Thyroid gland (tissue), 4 donors: ENCODE measurements around the gene NR4A1. TPM values are rescaled to one million over a fixed set of nuclear protein-coding genes. Genes with fewer than 3 reads are reported as not detected.
A peak's percentile ranks its signal among the peaks of the same experiment; 100 is the strongest.

Experiments
- DNase-seq, 2 donors: peaks; one replicate each; pipeline ENCODE4 v3.0.0-alpha.2; 2019
- H3K27ac ChIP-seq, 3 donors: fragments of 200-600 bp; sonication (generic); 1 replicate in 2 of 3; 2 replicates in 1 of 3; pipeline ENCODE4 v1.5.1; 2016 to 2019; ENCODE audit warnings: mild to moderate bottlenecking in 1 of 3, moderate library complexity in 1 of 3
- H3K27me3 ChIP-seq: fragments of 200-600 bp; sonication (generic); one replicate; pipeline ENCODE4 v1.5.1; 2019
- H3K36me3 ChIP-seq, 2 donors: fragments of 200-600 bp; sonication (generic); one replicate each; pipeline ENCODE4 v1.5.1; 2016 to 2019
- H3K4me1 ChIP-seq, 2 donors: fragments of 200-600 bp; sonication (generic); one replicate each; pipeline ENCODE4 v1.5.1; 2017 to 2019
- H3K4me3 ChIP-seq, 3 donors: fragments of 200-600 bp; sonication (generic); replicated peaks in 1 of 3; 1 replicate in 2 of 3; 2 replicates in 1 of 3; pipeline ENCODE4 v1.5.1; 2016; ENCODE audit warnings: mild to moderate bottlenecking in 1 of 3
- H3K9me3 ChIP-seq: fragments of 200-600 bp; sonication (generic); one replicate; pipeline ENCODE4 v1.5.1; 2017
- CTCF ChIP-seq, 6 experiments: fragments of 200-600 bp in 3 of 6; fragments of 450-650 bp in 3 of 6; sonication (generic) in 3 of 6; IDR thresholded peaks; one replicate each; pipeline ENCODE4 v1.5.1; 2016 to 2019; ENCODE audit warnings: antibody characterized with exemption in 6 of 6, mild to moderate bottlenecking in 2 of 6, inconsistent platforms in 1 of 6, moderate library complexity in 1 of 6
- POLR2A ChIP-seq, 2 donors: fragments of 450-650 bp; IDR thresholded peaks; one replicate each; pipeline ENCODE4 v1.6.1; 2017; ENCODE audit warnings: antibody characterized with exemption in 2 of 2, mild to moderate bottlenecking in 2 of 2, moderate library complexity in 1 of 2
- WGBS, 2 donors: methylation state at CpG; one replicate each; pipeline ENCODE4 v1.1.5; 2017; 5-methylcytosine and 5-hydroxymethylcytosine counted together
- intact Hi-C: fragments of 100-400 bp; cut with DNase I; formaldehyde crosslinking; loops from one replicate; pipeline ENCODE4 v1.15.1; 2023
- total RNA-seq, 4 donors: library from RNA; depleted of rRNA; stranded (reverse); fragments of >200 nt; gene quantifications; one replicate each; pipeline ENCODE4 v1.2.3, GENCODE V29; 2016

NR4A1 gene
- total RNA-seq, 4 donors from 2014 or later, result 46.3 to 156 (median 83.5) TPM

- H3K36me3 ChIP-seq, result no peaks in the 10 kb centered on the region
- H3K9me3 ChIP-seq, result no peaks in the 10 kb centered on the region
- TF ChIP-seq POLR2A (IDR thresholded peaks at IDR 0.05), result no peak
- peak; percentile 81 to 99 (median 95) for TF ChIP-seq CTCF (IDR thresholded peaks at IDR 0.05)
- WGBS, 2 donors, result 0 to 3% methylated on average over 6 to 13 of the region's 70 CpGs
- peak overlapping the region in 1 of 3 donors; percentile 46 for H3K4me3 ChIP-seq
- H3K27me3 ChIP-seq, result no peaks in the 10 kb centered on the region
- peak; percentile 86 to 88 for DNase-seq
- H3K4me1 ChIP-seq, result peaks cover 11 to 25% of the 10 kb centered on the region in 2 donors
- no peak overlapping the region for H3K27ac ChIP-seq
- intact Hi-C loops, result loop anchor here (10.0 kb wide), 1 partner anchor 101 kb away; no protein-coding TSS in a partner anchor
These were observed 27.9 kb upstream of the NR4A1 start for GRCh38 chr12:52023182-52023975.

GRCh38 chr12:52023976-52024688 lies 27.1 kb upstream of the NR4A1 start:
- no peak overlapping the region for H3K27ac ChIP-seq
- no peak for TF ChIP-seq POLR2A (IDR thresholded peaks at IDR 0.05)
- peak in 2 of 6 experiments; percentile 36 to 45 for TF ChIP-seq CTCF (IDR thresholded peaks at IDR 0.05)
- intact Hi-C loops, result loop anchor here (2.0 to 10.0 kb wide), 2 partner anchors 59 to 101 kb away; no protein-coding TSS in a partner anchor
- no peaks in the 10 kb centered on the region for H3K27me3 ChIP-seq
- no peak for DNase-seq
- no peaks in the 10 kb centered on the region for H3K36me3 ChIP-seq
- peaks cover 11 to 25% of the 10 kb centered on the region in 2 donors for H3K4me1 ChIP-seq
- peak overlapping the region in 1 of 3 donors; percentile 46 for H3K4me3 ChIP-seq
- H3K9me3 ChIP-seq, result no peaks in the 10 kb centered on the region
- WGBS, 2 donors, result 29 to 50% methylated on average over 12 to 20 of the region's 20 CpGs

- intact Hi-C loops, result loop anchor here (2.0 to 10.0 kb wide), 2 partner anchors 58 to 100 kb away; no protein-coding TSS in a partner anchor
- TF ChIP-seq POLR2A (IDR thresholded peaks at IDR 0.05) (no peak), CTCF (IDR thresholded peaks at IDR 0.05) (no peak)
- no peaks in the 10 kb centered on the region for H3K27me3 ChIP-seq
- H3K36me3 ChIP-seq, result no peaks in the 10 kb centered on the region
- H3K4me3 ChIP-seq, result no peak overlapping the region
- DNase-seq, result no peak
- peak overlapping the region in 2 of 3 donors; percentile 59 to 77 for H3K27ac ChIP-seq
- no peaks in the 10 kb centered on the region for H3K9me3 ChIP-seq
- WGBS, 2 donors, result 68% methylated on average over 15 of the region's 15 CpGs
- peaks cover 11 to 27% of the 10 kb centered on the region in 2 donors for H3K4me1 ChIP-seq
These were observed 26.4 kb upstream of the NR4A1 start for GRCh38 chr12:52024845-52025230.

- H3K27me3 ChIP-seq, result no peaks in the 10 kb centered on the region
- no peak overlapping the region for H3K4me3 ChIP-seq
- peaks cover 11 to 32% of the 10 kb centered on the region in 2 donors for H3K4me1 ChIP-seq
- intact Hi-C loops, result loop anchor here (10.0 kb wide), 1 partner anchor 99 kb away; no protein-coding TSS in a partner anchor
- peak overlapping the region in 2 of 3 donors; percentile 59 to 77 for H3K27ac ChIP-seq
- WGBS, 2 donors, result 59 to 65% methylated on average over 5 of the region's 5 CpGs
- no peaks in the 10 kb centered on the region for H3K36me3 ChIP-seq
- TF ChIP-seq CTCF (IDR thresholded peaks at IDR 0.05), result no peak
- TF ChIP-seq POLR2A (IDR thresholded peaks at IDR 0.05), result no peak
- no peaks in the 10 kb centered on the region for H3K9me3 ChIP-seq
- no peak for DNase-seq
These were observed 25.0 kb upstream of the NR4A1 start for GRCh38 chr12:52026263-52026662.
